ENCODE data around the gene RNU7-1. TPM values are rescaled to one million over a fixed set of nuclear protein-coding genes. Genes with fewer than 3 reads are reported as not detected.

RNU7-1 gene
- total and polyA plus RNA-seq, 2 donors (not counting 1 experiment from before 2014, with no cell fraction given), result not detected

DNA sequence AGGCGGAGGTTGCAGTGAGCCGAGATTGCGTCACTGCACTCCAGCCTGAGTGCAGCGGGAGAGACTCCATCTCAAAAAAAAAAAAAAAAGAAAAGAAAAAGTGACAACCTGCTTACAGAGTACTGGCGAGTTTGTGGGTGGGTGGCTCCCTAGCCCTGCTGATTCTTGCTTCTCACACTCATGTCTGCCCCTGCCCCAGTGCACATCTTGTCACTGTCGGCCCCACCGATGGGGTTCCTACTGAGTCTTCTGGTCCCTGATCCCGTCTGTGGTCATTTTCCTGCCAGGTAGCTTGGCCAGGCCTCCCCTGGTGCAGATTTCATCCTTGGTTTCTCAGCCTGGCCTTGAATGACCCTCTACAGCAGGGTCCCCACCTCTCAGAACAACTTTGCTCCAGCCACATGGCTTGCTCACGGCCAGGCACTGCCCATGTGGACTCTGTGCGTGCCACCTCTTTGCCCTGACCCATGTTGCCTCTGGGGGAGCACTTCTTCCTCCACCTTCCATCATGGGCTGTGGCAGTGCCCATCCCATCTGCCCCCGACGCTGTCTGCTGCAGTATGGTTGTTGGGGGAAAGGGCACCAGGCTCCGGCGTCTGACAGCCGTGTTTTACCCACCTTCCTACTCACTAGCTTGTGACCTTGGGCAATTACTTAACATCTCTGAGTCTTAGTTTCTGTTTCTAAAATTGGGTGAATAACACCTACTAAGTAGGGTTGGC, 5.4 kb downstream of the RNU7-1 start:
- H3K4me3 ChIP-seq (replicated peaks in 1 of 4; ENCODE audit: control extremely low read depth in 1 of 4, insufficient read depth in 1 of 4, low read depth in 3 of 4, low read length in 4 of 4), result no peak overlapping the region
- H3K9me3 ChIP-seq (ENCODE audit: control insufficient read depth, insufficient read depth, low read depth, low read length), result no peaks in the 10 kb centered on the region
- no peak overlapping the region for H3K9ac ChIP-seq (ENCODE audit: insufficient read depth, low read length)
- no peak for DNase-seq (ENCODE audit: low read depth in 2 of 2)
- H3K36me3 ChIP-seq (ENCODE audit: control insufficient read depth, insufficient read depth, low read length), result peaks cover 5% of the 10 kb centered on the region
- H3K27ac ChIP-seq (ENCODE audit: insufficient read depth, low read length), result no peak overlapping the region
- H3K4me2 ChIP-seq (ENCODE audit: extremely low read depth, insufficient read depth, low read length), result no peak overlapping the region
- peaks cover 6% of the 10 kb centered on the region for H3K4me1 ChIP-seq (ENCODE audit: control insufficient read depth, extremely low read depth, insufficient read depth, low read length)
- TF ChIP-seq EZH2 (IDR thresholded peaks at IDR 0.05; ENCODE audit: low read length, missing control alignments), result no peak
- TF ChIP-seq, protein P1, sequence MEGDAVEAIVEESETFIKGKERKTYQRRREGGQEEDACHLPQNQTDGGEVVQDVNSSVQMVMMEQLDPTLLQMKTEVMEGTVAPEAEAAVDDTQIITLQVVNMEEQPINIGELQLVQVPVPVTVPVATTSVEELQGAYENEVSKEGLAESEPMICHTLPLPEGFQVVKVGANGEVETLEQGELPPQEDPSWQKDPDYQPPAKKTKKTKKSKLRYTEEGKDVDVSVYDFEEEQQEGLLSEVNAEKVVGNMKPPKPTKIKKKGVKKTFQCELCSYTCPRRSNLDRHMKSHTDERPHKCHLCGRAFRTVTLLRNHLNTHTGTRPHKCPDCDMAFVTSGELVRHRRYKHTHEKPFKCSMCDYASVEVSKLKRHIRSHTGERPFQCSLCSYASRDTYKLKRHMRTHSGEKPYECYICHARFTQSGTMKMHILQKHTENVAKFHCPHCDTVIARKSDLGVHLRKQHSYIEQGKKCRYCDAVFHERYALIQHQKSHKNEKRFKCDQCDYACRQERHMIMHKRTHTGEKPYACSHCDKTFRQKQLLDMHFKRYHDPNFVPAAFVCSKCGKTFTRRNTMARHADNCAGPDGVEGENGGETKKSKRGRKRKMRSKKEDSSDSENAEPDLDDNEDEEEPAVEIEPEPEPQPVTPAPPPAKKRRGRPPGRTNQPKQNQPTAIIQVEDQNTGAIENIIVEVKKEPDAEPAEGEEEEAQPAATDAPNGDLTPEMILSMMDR (conservative IDR thresholded peaks at IDR 0.05 in 1 of 2, IDR thresholded peaks at IDR 0.05 in 1 of 2; ENCODE audit: low read depth in 1 of 2, low read length in 2 of 2), result no peak
- no peak overlapping the region for H2AFZ ChIP-seq (ENCODE audit: low read length)
- H3K27me3 ChIP-seq (ENCODE audit: control insufficient read depth, insufficient read depth, low read length), result no peaks in the 10 kb centered on the region
- H3K79me2 ChIP-seq (ENCODE audit: control insufficient read depth, insufficient read depth, low read length), result no peaks in the 10 kb centered on the region
- no peaks in the 10 kb centered on the region for H4K20me1 ChIP-seq (ENCODE audit: control insufficient read depth, extremely low read depth, insufficient read depth, low read length)

DNA sequence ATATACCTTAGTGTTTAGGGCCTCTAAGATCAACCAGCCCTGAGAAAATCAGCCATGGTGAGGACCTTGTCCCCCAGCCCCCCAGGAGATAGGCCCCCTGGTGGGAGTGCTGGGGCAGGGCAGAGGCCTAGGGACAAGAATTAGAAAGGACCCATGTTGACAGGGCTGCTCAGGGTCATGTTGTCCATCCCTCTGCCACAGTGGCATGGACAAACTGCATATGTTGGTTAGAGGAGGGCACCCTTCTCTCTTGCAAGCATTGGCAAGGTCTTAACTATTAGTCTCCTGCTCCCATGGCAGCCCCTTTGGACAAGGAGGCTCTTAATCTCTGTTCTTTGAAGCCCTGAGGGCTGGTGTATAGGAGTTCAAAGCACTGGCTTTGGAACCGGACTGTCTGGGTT, 6.8 kb downstream of the RNU7-1 start:
- H3K27me3 ChIP-seq (ENCODE audit: control insufficient read depth, insufficient read depth, low read length), result no peaks in the 10 kb centered on the region
- H3K9me3 ChIP-seq (ENCODE audit: control insufficient read depth, insufficient read depth, low read depth, low read length), result no peaks in the 10 kb centered on the region
- no peaks in the 10 kb centered on the region for H4K20me1 ChIP-seq (ENCODE audit: control insufficient read depth, extremely low read depth, insufficient read depth, low read length)
- H3K4me1 ChIP-seq (ENCODE audit: control insufficient read depth, extremely low read depth, insufficient read depth, low read length), result peaks cover 2% of the 10 kb centered on the region
- no peak for TF ChIP-seq EZH2 (IDR thresholded peaks at IDR 0.05; ENCODE audit: low read length, missing control alignments)
- TF ChIP-seq, protein P1 (conservative IDR thresholded peaks at IDR 0.05 in 1 of 2, IDR thresholded peaks at IDR 0.05 in 1 of 2; ENCODE audit: low read depth in 1 of 2, low read length in 2 of 2), result peak; percentile 3 to 18
- no peaks in the 10 kb centered on the region for H3K79me2 ChIP-seq (ENCODE audit: control insufficient read depth, insufficient read depth, low read length)
- no peak overlapping the region for H3K4me3 ChIP-seq (replicated peaks in 1 of 4; ENCODE audit: control extremely low read depth in 1 of 4, insufficient read depth in 1 of 4, low read depth in 3 of 4, low read length in 4 of 4)
- peaks cover 4% of the 10 kb centered on the region for H3K36me3 ChIP-seq (ENCODE audit: control insufficient read depth, insufficient read depth, low read length)
- no peak for DNase-seq (ENCODE audit: low read depth in 2 of 2)
- no peak overlapping the region for H3K9ac ChIP-seq (ENCODE audit: insufficient read depth, low read length)
- no peak overlapping the region for H3K27ac ChIP-seq (ENCODE audit: insufficient read depth, low read length)
- H2AFZ ChIP-seq (ENCODE audit: low read length), result no peak overlapping the region
- H3K4me2 ChIP-seq (ENCODE audit: extremely low read depth, insufficient read depth, low read length), result no peak overlapping the region

DNA sequence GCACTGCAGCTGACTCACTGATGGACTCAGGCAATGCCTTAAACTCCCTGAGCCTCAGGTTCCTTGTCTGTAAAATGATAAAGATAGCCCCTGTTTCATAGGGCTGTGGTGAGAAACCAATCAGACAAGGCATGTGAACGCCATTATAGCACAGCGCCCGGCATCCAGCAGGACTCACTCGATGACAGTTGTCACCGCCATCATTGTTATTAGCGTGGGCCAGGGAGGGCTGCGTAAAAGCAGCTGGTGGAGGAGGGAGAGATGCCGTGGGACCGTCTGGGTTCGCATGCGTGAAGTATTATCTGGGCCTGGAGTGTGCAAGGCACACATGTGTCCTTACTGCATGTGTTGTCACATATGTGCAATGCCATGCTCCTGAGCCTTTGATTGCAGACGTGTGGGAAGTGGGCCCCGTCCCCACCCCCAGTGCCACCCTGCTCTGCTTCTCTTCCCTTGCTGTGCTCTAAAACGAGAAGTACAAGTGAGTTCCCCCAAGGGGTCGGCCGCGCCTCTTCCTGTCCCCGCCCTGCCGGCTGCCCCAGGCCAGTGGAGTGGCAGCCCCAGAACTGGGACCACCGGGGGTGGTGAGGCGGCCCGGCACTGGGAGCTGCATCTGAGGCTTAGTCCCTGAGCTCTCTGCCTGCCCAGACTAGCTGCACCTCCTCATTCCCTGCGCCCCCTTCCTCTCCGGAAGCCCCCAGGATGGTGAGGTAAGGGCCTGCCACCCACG, 7.4 kb downstream of the RNU7-1 start, which contains the start of gene PTPN6:
Gene PTPN6 (plus strand): TSS at position 546 of the 730 bp plus-strand sequence. CDS start 157 bp downstream, at position 703.
- H3K4me1 ChIP-seq (ENCODE audit: control insufficient read depth, extremely low read depth, insufficient read depth, low read length), result no peaks in the 10 kb centered on the region
- H3K27me3 ChIP-seq (ENCODE audit: control insufficient read depth, insufficient read depth, low read length), result no peaks in the 10 kb centered on the region
- no peak within 1 kb of the TSS for H3K4me2 ChIP-seq (ENCODE audit: extremely low read depth, insufficient read depth, low read length)
- H3K79me2 ChIP-seq (ENCODE audit: control insufficient read depth, insufficient read depth, low read length), result no peaks in the 10 kb centered on the region
- H3K36me3 ChIP-seq (ENCODE audit: control insufficient read depth, insufficient read depth, low read length), result peaks cover under 1% of the 10 kb centered on the region
- no peaks in the 10 kb centered on the region for H4K20me1 ChIP-seq (ENCODE audit: control insufficient read depth, extremely low read depth, insufficient read depth, low read length)
- no peak within 1 kb of the TSS for H3K9ac ChIP-seq (ENCODE audit: insufficient read depth, low read length)
- no peaks in the 10 kb centered on the region for H3K9me3 ChIP-seq (ENCODE audit: control insufficient read depth, insufficient read depth, low read depth, low read length)
- H3K4me3 ChIP-seq (replicated peaks in 1 of 4; ENCODE audit: control extremely low read depth in 1 of 4, insufficient read depth in 1 of 4, low read depth in 3 of 4, low read length in 4 of 4), result no peak within 1 kb of the TSS
- TF ChIP-seq, protein P1 (conservative IDR thresholded peaks at IDR 0.05 in 1 of 2, IDR thresholded peaks at IDR 0.05 in 1 of 2; ENCODE audit: low read depth in 1 of 2, low read length in 2 of 2), result no peak
- TF ChIP-seq EZH2 (IDR thresholded peaks at IDR 0.05; ENCODE audit: low read length, missing control alignments), result no peak
- H3K27ac ChIP-seq (ENCODE audit: insufficient read depth, low read length), result no peak within 1 kb of the TSS
- no peak for DNase-seq (ENCODE audit: low read depth in 2 of 2)
- H2AFZ ChIP-seq (ENCODE audit: low read length), result no peak within 1 kb of the TSS
